ENCODE data around the gene MYO10.

GRCh38 chr5:16737209-16737608 is 198.9 kb downstream of the MYO10 start:
- no peak for TF ChIP-seq ARNTL (CRISPR knock-in tag; IDR thresholded peaks at IDR 0.05; ENCODE audit: borderline replicate concordance, low read depth)
- TF ChIP-seq OSR1 (CRISPR knock-in tag; IDR thresholded peaks at IDR 0.05): no peak
- TF ChIP-seq, protein P1, sequence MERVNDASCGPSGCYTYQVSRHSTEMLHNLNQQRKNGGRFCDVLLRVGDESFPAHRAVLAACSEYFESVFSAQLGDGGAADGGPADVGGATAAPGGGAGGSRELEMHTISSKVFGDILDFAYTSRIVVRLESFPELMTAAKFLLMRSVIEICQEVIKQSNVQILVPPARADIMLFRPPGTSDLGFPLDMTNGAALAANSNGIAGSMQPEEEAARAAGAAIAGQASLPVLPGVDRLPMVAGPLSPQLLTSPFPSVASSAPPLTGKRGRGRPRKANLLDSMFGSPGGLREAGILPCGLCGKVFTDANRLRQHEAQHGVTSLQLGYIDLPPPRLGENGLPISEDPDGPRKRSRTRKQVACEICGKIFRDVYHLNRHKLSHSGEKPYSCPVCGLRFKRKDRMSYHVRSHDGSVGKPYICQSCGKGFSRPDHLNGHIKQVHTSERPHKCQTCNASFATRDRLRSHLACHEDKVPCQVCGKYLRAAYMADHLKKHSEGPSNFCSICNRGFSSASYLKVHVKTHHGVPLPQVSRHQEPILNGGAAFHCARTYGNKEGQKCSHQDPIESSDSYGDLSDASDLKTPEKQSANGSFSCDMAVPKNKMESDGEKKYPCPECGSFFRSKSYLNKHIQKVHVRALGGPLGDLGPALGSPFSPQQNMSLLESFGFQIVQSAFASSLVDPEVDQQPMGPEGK (CRISPR knock-in tag; IDR thresholded peaks at IDR 0.05; ENCODE audit: borderline replicate concordance): no peak
- TF ChIP-seq TOX (CRISPR knock-in tag; IDR thresholded peaks at IDR 0.05; ENCODE audit: borderline replicate concordance): no peak
- no peak for TF ChIP-seq TCF4 (CRISPR knock-in tag; IDR thresholded peaks at IDR 0.05; ENCODE audit: borderline replicate concordance)
- TF ChIP-seq ZFP30 (CRISPR knock-in tag; IDR thresholded peaks at IDR 0.05): no peak
- TF ChIP-seq ZNF565 (CRISPR knock-in tag; conservative IDR thresholded peaks at IDR 0.05; ENCODE audit: low read depth): no peak
- TF ChIP-seq ZFP3 (CRISPR knock-in tag; IDR thresholded peaks at IDR 0.05): no peak
- no peak for TF ChIP-seq CSRNP3 (CRISPR knock-in tag; IDR thresholded peaks at IDR 0.05)
- no peak for TF ChIP-seq CREB5 (CRISPR knock-in tag; IDR thresholded peaks at IDR 0.05; ENCODE audit: low read depth)
- TF ChIP-seq CSDC2 (CRISPR knock-in tag; IDR thresholded peaks at IDR 0.05): no peak
- no peak for TF ChIP-seq ZNF70 (CRISPR knock-in tag; IDR thresholded peaks at IDR 0.05)
- no peak for TF ChIP-seq BACH2 (CRISPR knock-in tag; IDR thresholded peaks at IDR 0.05; ENCODE audit: borderline replicate concordance)
- TF ChIP-seq GLIS3 (CRISPR knock-in tag; IDR thresholded peaks at IDR 0.05): no peak
